ENCODE results near the gene HNRNPK. TPM values are rescaled to one million over a fixed set of nuclear protein-coding genes. Genes with fewer than 3 reads are reported as not detected.

The HNRNPK gene
- total RNA-seq, 1 donor from 2014 or later: 720 TPM

- no peak overlapping the region for H3K4me3 Mint-ChIP-seq (ENCODE audit: low read depth)
- no peaks in the 10 kb centered on the region for H3K27me3 Mint-ChIP-seq
- H3K9me3 Mint-ChIP-seq (ENCODE audit: low read depth): peaks cover 4% of the 10 kb centered on the region
- no peak for TF ChIP-seq CTCF (IDR thresholded peaks at IDR 0.05; ENCODE audit: unreplicated experiment)
- H3K4me1 Mint-ChIP-seq (ENCODE audit: low read depth): peaks cover 13% of the 10 kb centered on the region
- peaks cover 9% of the 10 kb centered on the region for H3K36me3 Mint-ChIP-seq (ENCODE audit: insufficient read depth)
- peak overlapping the region; percentile 21 for H3K27ac Mint-ChIP-seq
- DNase-seq (ENCODE audit: low spot score, unreplicated experiment): no peak
These were observed 6.9 kb upstream of the HNRNPK start for GRCh38 chr9:83986765-83987401.

- Mint-ChIP-seq H3K4me1 (ENCODE audit: low read depth) (peaks cover 16% of the 10 kb centered on the region), H3K27me3 (no peaks in the 10 kb centered on the region), H3K9me3 (ENCODE audit: low read depth) (peaks cover 4% of the 10 kb centered on the region), H3K36me3 (ENCODE audit: insufficient read depth) (peaks cover 9% of the 10 kb centered on the region), H3K4me3 (ENCODE audit: low read depth) (no peak overlapping the region), H3K27ac (no peak overlapping the region)
- TF ChIP-seq CTCF (IDR thresholded peaks at IDR 0.05; ENCODE audit: unreplicated experiment): no peak
- DNase-seq (ENCODE audit: low spot score, unreplicated experiment): no peak
These were observed 6.2 kb upstream of the HNRNPK start for GRCh38 chr9:83986195-83986594.

DNA sequence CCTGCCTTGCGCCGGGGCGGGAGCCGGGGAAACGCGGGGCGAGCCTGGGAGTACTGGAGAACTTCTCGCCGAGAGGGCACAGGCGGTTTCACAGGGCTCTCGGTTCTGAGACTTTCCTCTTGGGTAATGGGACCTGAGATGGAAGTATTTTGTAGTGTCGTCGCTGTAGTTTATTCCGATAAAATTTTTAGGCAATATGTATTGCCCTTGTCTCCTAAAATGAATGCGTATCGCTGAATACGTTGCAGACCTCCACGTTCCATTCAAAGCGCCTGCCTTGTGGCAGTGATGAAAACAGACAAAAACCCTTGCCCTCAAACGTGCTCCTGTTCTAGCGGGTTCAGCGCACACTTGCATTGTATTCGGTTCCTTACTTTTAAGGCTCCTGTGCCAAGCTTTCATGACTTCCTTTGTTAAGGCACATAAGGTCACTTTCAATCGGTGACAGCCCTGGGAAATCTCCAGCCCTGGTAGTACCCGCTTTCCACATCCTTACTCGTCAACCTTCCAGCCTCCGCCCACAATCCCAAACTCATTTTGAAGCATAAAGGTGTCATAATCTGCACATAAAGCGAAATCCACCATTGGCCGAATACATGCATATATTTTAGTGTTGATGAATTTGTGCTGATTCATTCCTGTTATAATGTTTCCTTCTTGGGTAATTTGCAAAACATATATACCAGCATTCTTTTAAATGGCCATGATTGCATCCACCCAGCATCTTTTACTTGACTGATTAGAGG lies 1.3 kb upstream of the HNRNPK start:
- H3K9me3 Mint-ChIP-seq (ENCODE audit: low read depth): no peaks in the 10 kb centered on the region
- peak overlapping the region; percentile 98 for H3K4me3 Mint-ChIP-seq (ENCODE audit: low read depth)
- no peaks in the 10 kb centered on the region for H3K27me3 Mint-ChIP-seq
- peaks cover 21% of the 10 kb centered on the region for H3K36me3 Mint-ChIP-seq (ENCODE audit: insufficient read depth)
- no peak for TF ChIP-seq CTCF (IDR thresholded peaks at IDR 0.05; ENCODE audit: unreplicated experiment)
- DNase-seq (ENCODE audit: low spot score, unreplicated experiment): no peak
- H3K27ac Mint-ChIP-seq: peak overlapping the region; percentile 100
- H3K4me1 Mint-ChIP-seq (ENCODE audit: low read depth): peaks cover 22% of the 10 kb centered on the region

DNA sequence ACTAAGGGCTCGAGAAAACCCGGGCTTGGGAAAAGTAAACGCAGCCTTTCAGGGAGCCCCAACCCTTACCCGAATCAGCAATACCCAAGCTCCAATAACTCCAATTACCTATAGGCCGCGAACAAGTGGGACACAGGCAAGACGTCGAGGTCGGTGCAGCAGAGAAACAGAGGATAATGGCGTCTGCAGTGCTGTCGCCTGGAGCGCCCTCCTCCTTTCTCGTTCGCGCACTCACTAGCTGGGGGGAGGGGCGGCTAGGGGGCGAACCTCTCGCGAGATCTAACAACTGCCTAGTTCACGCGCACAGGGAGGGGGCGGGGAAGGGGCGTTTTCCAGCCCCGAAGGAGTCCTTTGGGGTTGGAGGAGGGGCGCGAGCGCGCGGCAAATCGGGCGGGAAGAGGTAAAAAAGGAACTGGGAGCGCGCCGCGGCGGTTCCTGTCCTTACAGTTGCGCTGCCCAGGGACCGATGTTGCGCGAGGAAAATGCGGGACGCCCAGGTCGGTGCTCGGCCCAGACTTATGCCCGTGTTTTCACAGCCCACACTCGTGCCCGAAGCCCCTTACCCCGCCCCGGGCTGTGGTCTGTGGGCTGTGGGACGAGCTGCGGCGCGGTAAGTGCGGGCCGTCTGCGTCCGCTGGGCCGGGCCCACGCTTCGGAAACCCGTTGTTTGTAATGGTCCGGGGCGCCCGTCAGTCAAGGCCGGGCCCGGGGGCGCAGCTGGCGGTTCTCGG lies 545 bp upstream of the HNRNPK start, which contains the start of gene RMI1:
Gene RMI1, plus strand, starts transcription at position 411 of the 731 bp plus-strand sequence. CDS start 20,182 bp downstream, outside the sequence.
- peaks cover 28% of the 10 kb centered on the region for H3K36me3 Mint-ChIP-seq (ENCODE audit: insufficient read depth)

More for the DNA sequence above, 545 bp upstream of the HNRNPK start, which contains the start of gene RMI1:
- no peak for TF ChIP-seq CTCF (IDR thresholded peaks at IDR 0.05; ENCODE audit: unreplicated experiment)
- H3K9me3 Mint-ChIP-seq (ENCODE audit: low read depth): no peaks in the 10 kb centered on the region
- H3K4me1 Mint-ChIP-seq (ENCODE audit: low read depth): peaks cover 25% of the 10 kb centered on the region
- peak within 1 kb of the TSS; percentile 98 for H3K4me3 Mint-ChIP-seq (ENCODE audit: low read depth)
- DNase-seq (ENCODE audit: low spot score, unreplicated experiment): peak; percentile 99
- no peaks in the 10 kb centered on the region for H3K27me3 Mint-ChIP-seq
- H3K27ac Mint-ChIP-seq: peak within 1 kb of the TSS; percentile 100

Data from progenitor cell of endocrine pancreas (in vitro differentiated cells).